OCI-LY3 (cell line): ENCODE results near the gene DCBLD1.

Source experiments
- H2AFZ ChIP-seq: fragments of 200-600, 300-600 bp; shearing (Covaris generic); 2 replicates; pipeline ENCODE4 v1.6.0; 2014; ENCODE audit warnings: antibody characterized with exemption, low read depth, low read length
- H3K27ac ChIP-seq: fragments of 200-600, 300-600 bp; sonication (generic); 2 replicates; pipeline ENCODE4 v1.5.1; 2014; ENCODE audit warnings: mild to moderate bottlenecking, low read length, moderate library complexity, mixed read lengths
- H3K27me3 ChIP-seq: fragments of 200-600, 300-600 bp; sonication (generic); 2 replicates; pipeline ENCODE4 v1.6.1; 2014; ENCODE audit warnings: low read depth, low read length, mixed read lengths
- H3K36me3 ChIP-seq: fragments of 200-600, 300-600 bp; sonication (generic); replicated peaks from 2 replicates; pipeline ENCODE3; 2014; ENCODE audit warnings: low read depth, low read length, mixed read lengths
- H3K4me1 ChIP-seq: fragments of 300-600, 200-600 bp; sonication (generic); 2 replicates; pipeline ENCODE4 v1.6.1; 2014; ENCODE audit warnings: low read length, mixed read lengths
- H3K4me2 ChIP-seq: fragments of 200-600, 300-600 bp; sonication (generic); 2 replicates; pipeline ENCODE4 v1.6.1; 2014; ENCODE audit warnings: low read length, mixed read lengths
- H3K4me3 ChIP-seq: fragments of 300-600, 200-600 bp; sonication (generic); 2 replicates; pipeline ENCODE4 v1.5.1; 2014; ENCODE audit warnings: antibody characterized with exemption, mild to moderate bottlenecking, low read length, moderate library complexity
- H3K79me2 ChIP-seq: fragments of 300-600, 200-600 bp; shearing (Covaris generic); 2 replicates; pipeline ENCODE4 v1.6.1; 2014; ENCODE audit warnings: mild to moderate bottlenecking, low read length, mixed read lengths
- H3K9ac ChIP-seq: fragments of 300-600, 200-600 bp; shearing (Covaris generic); 2 replicates; pipeline ENCODE4 v1.6.0; 2014; ENCODE audit warnings: mild to moderate bottlenecking, low read length, moderate library complexity
- H3K9me3 ChIP-seq: fragments of 200-600, 300-600 bp; shearing (Covaris generic); 2 replicates; pipeline ENCODE4 v1.6.1; 2014; ENCODE audit warnings: low read length, mixed read lengths; ENCODE audit not compliant: insufficient read depth
- H4K20me1 ChIP-seq: fragments of 200-600, 300-600 bp; sonication (generic); 2 replicates; pipeline ENCODE4 v1.6.1; 2016; ENCODE audit warnings: low read length, mixed read lengths; ENCODE audit not compliant: insufficient read depth
- CTCF ChIP-seq: fragments of 200-600, 300-600 bp; sonication (generic); IDR thresholded peaks from 2 replicates; pipeline ENCODE4 v1.5.1; 2014; ENCODE audit warnings: antibody characterized with exemption, low read length, low read depth
- EZH2phosphoT487 ChIP-seq: fragments of 200-600 bp; shearing (Covaris generic); IDR thresholded peaks from 2 replicates; pipeline ENCODE4 v1.6.1; 2018; ENCODE audit warnings: antibody characterized with exemption, mixed run types, low read depth

Gene DCBLD1

GRCh38 chr6:117484052-117484646, 1.7 kb downstream of the DCBLD1 start:
- Histone ChIP-seq H3K27me3 (no peaks in the 10 kb centered on the region), H3K9ac (peak overlapping the region; percentile 89), H3K27ac (no peak overlapping the region), H3K79me2 (no peaks in the 10 kb centered on the region), H4K20me1 (no peaks in the 10 kb centered on the region), H2AFZ (no peak overlapping the region), H3K36me3 (no peaks in the 10 kb centered on the region), H3K4me3 (peak overlapping the region; percentile 98), H3K4me1 (peaks cover 20% of the 10 kb centered on the region), H3K9me3 (no peaks in the 10 kb centered on the region), H3K4me2 (peak overlapping the region; percentile 84)
- no peak for TF ChIP-seq CTCF
- no peak for TF ChIP-seq EZH2phosphoT487

- Histone ChIP-seq H3K27me3 (no peaks in the 10 kb centered on the region), H3K9me3 (no peaks in the 10 kb centered on the region), H3K4me2 (peak overlapping the region; percentile 84; the same call in 1 of the 2 replicates), H3K79me2 (no peaks in the 10 kb centered on the region), H3K36me3 (no peaks in the 10 kb centered on the region), H3K4me3 (no peak overlapping the region), H4K20me1 (no peaks in the 10 kb centered on the region), H3K4me1 (peaks cover 20% of the 10 kb centered on the region), H2AFZ (no peak overlapping the region), H3K9ac (no peak overlapping the region), H3K27ac (no peak overlapping the region)
- TF ChIP-seq CTCF (no peak), EZH2phosphoT487 (no peak)
These were observed 3.0 kb downstream of the DCBLD1 start for GRCh38 chr6:117485433-117485832.

DNA sequence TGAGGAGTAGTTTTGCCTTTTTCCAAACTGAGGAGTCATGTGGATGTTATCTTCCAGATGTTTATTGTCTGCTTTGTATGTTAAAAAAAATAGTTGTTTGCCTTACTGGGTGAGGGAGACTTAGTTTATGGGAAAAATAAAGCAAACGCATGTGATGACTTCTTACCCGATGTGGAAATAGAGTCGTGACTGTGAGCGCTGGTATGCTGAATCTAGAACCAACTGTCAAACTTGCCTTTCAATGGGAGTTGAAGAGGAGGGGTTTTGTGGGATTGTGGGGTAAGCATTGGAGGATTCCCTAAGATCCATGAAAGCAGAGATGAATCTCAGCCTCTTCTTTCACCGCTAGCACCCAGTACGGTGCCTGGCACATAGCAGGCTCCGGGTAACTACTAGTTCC, 5.3 kb downstream of the DCBLD1 start:
- H3K27me3 ChIP-seq, result no peaks in the 10 kb centered on the region
- no peaks in the 10 kb centered on the region for H3K79me2 ChIP-seq
- TF ChIP-seq CTCF (no peak), EZH2phosphoT487 (no peak)
- no peaks in the 10 kb centered on the region for H3K36me3 ChIP-seq
- no peaks in the 10 kb centered on the region for H3K9me3 ChIP-seq
- H4K20me1 ChIP-seq, result no peaks in the 10 kb centered on the region
- H3K4me1 ChIP-seq, result peaks cover 15% of the 10 kb centered on the region
- H3K4me2 ChIP-seq, result no peak overlapping the region
- H3K27ac ChIP-seq, result no peak overlapping the region
- no peak overlapping the region for H3K4me3 ChIP-seq
- no peak overlapping the region for H3K9ac ChIP-seq
- H2AFZ ChIP-seq, result no peak overlapping the region

- Histone ChIP-seq H3K4me3 (no peak overlapping the region), H4K20me1 (no peaks in the 10 kb centered on the region), H3K79me2 (no peaks in the 10 kb centered on the region), H3K9ac (no peak overlapping the region), H3K36me3 (no peaks in the 10 kb centered on the region), H3K9me3 (no peaks in the 10 kb centered on the region), H3K4me2 (no peak overlapping the region), H3K4me1 (peaks cover 15% of the 10 kb centered on the region), H3K27me3 (no peaks in the 10 kb centered on the region), H3K27ac (no peak overlapping the region), H2AFZ (no peak overlapping the region)
- TF ChIP-seq CTCF (no peak), EZH2phosphoT487 (no peak)
These were observed 6.5 kb downstream of the DCBLD1 start for GRCh38 chr6:117489003-117489402.
